HCT116 (cell line): ENCODE measurements around the gene DDO. TPM values are rescaled to one million over a fixed set of nuclear protein-coding genes. Genes with fewer than 3 reads are reported as not detected.

Experiments
- ATAC-seq: fragments of 200-7000 bp; cut with Tn5 transposase; 2 replicates; pipeline ENCODE4 v1.9.1; 2020; ENCODE audit warnings: mild to moderate bottlenecking, moderate library complexity
- BruUV-seq: library from RNA; stranded (reverse); fragments of 400-500 nt; replicated peaks from 2 replicates; lab custom pipeline; 2021; lab: Mats Ljungman, UMichigan
- CTCF ChIA-PET: fragments of 300-600 bp; sonication (Branson Sonifier 250); formaldehyde crosslinking; loops from one replicate; lab custom pipeline; 2021; ENCODE audit warnings: antibody characterized with exemption; lab: Charles Lee
- POLR2A ChIA-PET: fragments of 300-600, 350-600 bp; sonication (Branson Sonifier 250); formaldehyde crosslinking; loops from one replicate; lab custom pipeline; 2021; ENCODE audit warnings: antibody characterized with exemption; lab: Charles Lee
- RAD21 ChIA-PET, 2 experiments: fragments of 300-600 bp; sonication (Branson Sonifier 250); formaldehyde crosslinking; loops; one replicate each; lab custom pipeline; 2023; ENCODE audit warnings: low total read pairs in 2 of 2; ENCODE audit not compliant: uncharacterized antibody in 2 of 2, unreplicated experiment in 2 of 2, low non-redundant PET in 1 of 2; lab: Charles Lee
- DNase-seq: peaks from one replicate; pipeline ENCODE4 v3.0.0-alpha.2; 2010; ENCODE audit warnings: low read depth, low spot score
- H2AFZ ChIP-seq: fragments of 200-600 bp; shearing (Covaris generic), sonication (generic); 2 replicates; pipeline ENCODE4 v1.6.1; 2017; ENCODE audit warnings: low read depth, mixed run types, mixed read lengths, antibody characterized with exemption, low read length; ENCODE audit not compliant: poor library complexity, severe bottlenecking
- H3K27ac ChIP-seq: 2 replicates; pipeline ENCODE4 v1.5.1; 2012; ENCODE audit warnings: low read depth, low read length
- H3K27me3 ChIP-seq: fragments of 200-600 bp; sonication (generic); 2 replicates; pipeline ENCODE4 v1.6.1; 2016; ENCODE audit warnings: mixed run types, low read length, mixed read lengths; ENCODE audit not compliant: insufficient read depth
- H3K36me3 ChIP-seq, 2 experiments: fragments of 200-500 bp in 1 of 2; fragments of 200-600 bp in 1 of 2; sonication (Bioruptor generic) in 1 of 2; sonication (generic) in 1 of 2; 2 replicates each; pipeline versions ENCODE4 v1.5.1 to v1.6.1; 2014 to 2016; ENCODE audit warnings: low read length in 2 of 2, inconsistent platforms in 1 of 2, mixed read lengths in 1 of 2, mixed run types in 1 of 2; ENCODE audit not compliant: insufficient read depth in 2 of 2, control insufficient read depth in 1 of 2
- H3K4me1 ChIP-seq, 2 experiments: fragments of 200-600 bp in 1 of 2; sonication (generic) in 1 of 2; 2 replicates each; pipeline versions ENCODE4 v1.5.1 to v1.6.1; 2012 to 2017; ENCODE audit warnings: low read length in 2 of 2, inconsistent platforms in 1 of 2, mild to moderate bottlenecking in 1 of 2, mixed read lengths in 1 of 2, mixed run types in 1 of 2, moderate library complexity in 1 of 2; ENCODE audit not compliant: insufficient read depth in 2 of 2, control insufficient read depth in 1 of 2
- H3K4me2 ChIP-seq: fragments of 200-600 bp; sonication (generic); 2 replicates; pipeline ENCODE4 v1.6.1; 2017; ENCODE audit warnings: mixed run types, low read length, mixed read lengths
- H3K4me3 ChIP-seq, 2 experiments: fragments of 200-600 bp in 1 of 2; sonication (generic) in 1 of 2; replicated peaks in 1 of 2; 2 replicates each; pipeline ENCODE4 v1.5.1; 2011 to 2016; ENCODE audit warnings: low read length in 2 of 2, control low read depth in 1 of 2, low read depth in 1 of 2, mild to moderate bottlenecking in 1 of 2, mixed read lengths in 1 of 2, mixed run types in 1 of 2
- H3K79me2 ChIP-seq: fragments of 200-600 bp; sonication (generic); 2 replicates; pipeline ENCODE4 v1.6.1; 2017; ENCODE audit warnings: mild to moderate bottlenecking, mixed run types, low read length, moderate library complexity, mixed read lengths; ENCODE audit not compliant: insufficient read depth
- H3K9ac ChIP-seq: fragments of 200-600 bp; sonication (generic); 2 replicates; pipeline ENCODE4 v1.6.1; 2016; ENCODE audit warnings: low read length, mixed read lengths
- H3K9me2 ChIP-seq: fragments of 200-600 bp; sonication (generic), shearing (Covaris generic); 2 replicates; pipeline ENCODE4 v1.6.1; 2017; ENCODE audit warnings: mixed run types, mild to moderate bottlenecking, moderate library complexity; ENCODE audit not compliant: insufficient read depth
- H3K9me3 ChIP-seq, 2 experiments: fragments of 200-500 bp in 1 of 2; fragments of 200-600 bp in 1 of 2; sonication (Bioruptor generic) in 1 of 2; sonication (generic) in 1 of 2; 2 replicates each; pipeline ENCODE4 v1.6.1; 2014 to 2017; ENCODE audit warnings: low read length in 2 of 2, mixed read lengths in 2 of 2, inconsistent platforms in 1 of 2, low read depth in 1 of 2, mild to moderate bottlenecking in 1 of 2, mixed run types in 1 of 2, moderate library complexity in 1 of 2; ENCODE audit not compliant: control insufficient read depth in 1 of 2, insufficient read depth in 1 of 2
- H4K20me1 ChIP-seq: fragments of 200-600 bp; sonication (generic), shearing (Covaris generic); 2 replicates; pipeline ENCODE4 v1.6.1; 2017; ENCODE audit warnings: mixed run types, mild to moderate bottlenecking, moderate library complexity; ENCODE audit not compliant: insufficient read depth
- CBX3 ChIP-seq: IDR thresholded peaks from 2 replicates; pipeline ENCODE4 v1.6.1; 2012; ENCODE audit warnings: low read depth
- EGR1 ChIP-seq: IDR thresholded peaks from 2 replicates; pipeline ENCODE4 v1.6.1; 2012; ENCODE audit warnings: low read depth
- EZH2phosphoT487 ChIP-seq: fragments of 200-600 bp; IDR thresholded peaks from 2 replicates; pipeline ENCODE4 v1.6.1; 2018; ENCODE audit warnings: antibody characterized with exemption, borderline replicate concordance
- FOSL1 ChIP-seq: IDR thresholded peaks from 2 replicates; pipeline ENCODE4 v1.6.1; 2012; ENCODE audit warnings: low read depth
- JUND ChIP-seq: IDR thresholded peaks from 2 replicates; pipeline ENCODE4 v1.6.1; 2012
- SP1 ChIP-seq: IDR thresholded peaks from 2 replicates; pipeline ENCODE4 v1.6.1; 2012; ENCODE audit warnings: low read depth
- YY1 ChIP-seq: IDR thresholded peaks from 2 replicates; pipeline ENCODE4 v1.6.1; 2011; ENCODE audit warnings: low read length, low read depth, moderate library complexity, mild to moderate bottlenecking; ENCODE audit not compliant: insufficient replicate concordance; ENCODE audit errors: extremely low read depth
- ZFX ChIP-seq: fragments of 450-650 bp; IDR thresholded peaks from 2 replicates; pipeline ENCODE4 v1.6.1; 2017
- ZNF274 ChIP-seq: fragments of 200-500 bp; sonication (Bioruptor generic); IDR thresholded peaks from 2 replicates; pipeline ENCODE4 v1.6.1; 2014; ENCODE audit warnings: mild to moderate bottlenecking, low read depth, low read length, inconsistent platforms
- intact Hi-C: fragments of 100-400 bp; cut with micrococcal nuclease; formaldehyde crosslinking; loops from 2 replicates; pipeline ENCODE4 v1.10.0; 2022
- total RNA-seq: library from RNA; stranded (reverse); gene quantifications from one replicate; pipeline ENCODE4 v1.2.1, GENCODE V29; 2021; ENCODE audit not compliant: unreplicated experiment
- TF ChIP-seq, protein P1 (sequence below), 3 experiments: fragments of 200-600 bp in 1 of 3; sonication (generic) in 1 of 3; IDR thresholded peaks in 2 of 3; conservative IDR thresholded peaks in 1 of 3; 2 replicates each; pipeline ENCODE4 v1.5.1; 2012 to 2017; ENCODE audit warnings: low read depth in 2 of 3, low read length in 2 of 3, antibody characterized with exemption in 1 of 3, borderline replicate concordance in 1 of 3, control low read depth in 1 of 3, mild to moderate bottlenecking in 1 of 3, mixed read lengths in 1 of 3, mixed run types in 1 of 3, moderate library complexity in 1 of 3; ENCODE audit not compliant: insufficient read depth in 1 of 3
- TF ChIP-seq, protein P2 (sequence below): IDR thresholded peaks from 2 replicates; pipeline ENCODE4 v1.6.1; 2012; ENCODE audit warnings: low read depth
- TF ChIP-seq, protein P3 (sequence below): IDR thresholded peaks from 2 replicates; pipeline ENCODE4 v1.6.1; 2012

DDO gene
- total RNA-seq, 1 experiment from 2014 or later, result not detected

DNA sequence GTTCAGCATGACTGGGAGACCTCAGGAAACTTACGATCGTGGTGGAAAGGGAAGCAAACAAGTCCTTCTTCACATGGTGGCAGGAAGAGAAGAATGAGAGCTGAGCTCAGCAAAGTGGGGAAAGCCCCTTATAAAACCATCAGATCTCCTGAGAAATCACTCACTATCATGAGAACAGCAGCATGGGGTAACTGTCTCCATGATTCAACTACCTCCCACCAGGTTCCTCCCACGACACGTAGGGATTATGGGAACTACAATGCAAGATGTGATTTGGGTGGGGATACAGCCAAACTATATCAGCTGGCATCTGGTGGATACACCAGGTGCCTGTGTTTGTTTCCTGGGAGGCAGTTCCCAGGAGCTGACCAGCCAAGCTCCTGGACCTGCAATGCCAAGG lies 4.9 kb downstream of the DDO start:
- ChIA-PET RAD21 (no interaction called here), POLR2A (no interaction called here), CTCF (no interaction called here)
- H4K20me1 ChIP-seq, result no peaks in the 10 kb centered on the region
- H3K27me3 ChIP-seq, result 0 out of 2 replicates have a peak, but pooled peaks cover 2% of the 10 kb centered on the region
- TF ChIP-seq ZFX (no peak), YY1 (no peak), EGR1 (no peak), EZH2phosphoT487 (no peak)
- TF ChIP-seq, protein P1, sequence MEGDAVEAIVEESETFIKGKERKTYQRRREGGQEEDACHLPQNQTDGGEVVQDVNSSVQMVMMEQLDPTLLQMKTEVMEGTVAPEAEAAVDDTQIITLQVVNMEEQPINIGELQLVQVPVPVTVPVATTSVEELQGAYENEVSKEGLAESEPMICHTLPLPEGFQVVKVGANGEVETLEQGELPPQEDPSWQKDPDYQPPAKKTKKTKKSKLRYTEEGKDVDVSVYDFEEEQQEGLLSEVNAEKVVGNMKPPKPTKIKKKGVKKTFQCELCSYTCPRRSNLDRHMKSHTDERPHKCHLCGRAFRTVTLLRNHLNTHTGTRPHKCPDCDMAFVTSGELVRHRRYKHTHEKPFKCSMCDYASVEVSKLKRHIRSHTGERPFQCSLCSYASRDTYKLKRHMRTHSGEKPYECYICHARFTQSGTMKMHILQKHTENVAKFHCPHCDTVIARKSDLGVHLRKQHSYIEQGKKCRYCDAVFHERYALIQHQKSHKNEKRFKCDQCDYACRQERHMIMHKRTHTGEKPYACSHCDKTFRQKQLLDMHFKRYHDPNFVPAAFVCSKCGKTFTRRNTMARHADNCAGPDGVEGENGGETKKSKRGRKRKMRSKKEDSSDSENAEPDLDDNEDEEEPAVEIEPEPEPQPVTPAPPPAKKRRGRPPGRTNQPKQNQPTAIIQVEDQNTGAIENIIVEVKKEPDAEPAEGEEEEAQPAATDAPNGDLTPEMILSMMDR (IDR thresholded peaks at IDR 0.05 in 2 of 3, conservative IDR thresholded peaks at IDR 0.05 in 1 of 3; ENCODE audit: borderline replicate concordance in 1 of 3, insufficient read depth in 1 of 3, low read depth in 2 of 3, low read length in 2 of 3), result no peak
- H3K9me3 ChIP-seq, result no peaks in the 10 kb centered on the region
- intact Hi-C loops, result no loop called here
- H3K27ac ChIP-seq, result no peak overlapping the region
- no peaks in the 10 kb centered on the region for H3K36me3 ChIP-seq
- BruUV-seq, result no TSS peak
- no peak for ATAC-seq
- H2AFZ ChIP-seq, result no peak overlapping the region
- no peak overlapping the region for H3K9ac ChIP-seq
- H3K4me2 ChIP-seq, result no peak overlapping the region
- no peak overlapping the region for H3K4me3 ChIP-seq
- no peaks in the 10 kb centered on the region for H3K4me1 ChIP-seq
- H3K79me2 ChIP-seq, result no peaks in the 10 kb centered on the region
- no peaks in the 10 kb centered on the region for H3K9me2 ChIP-seq
- DNase-seq, result no peak

DNA sequence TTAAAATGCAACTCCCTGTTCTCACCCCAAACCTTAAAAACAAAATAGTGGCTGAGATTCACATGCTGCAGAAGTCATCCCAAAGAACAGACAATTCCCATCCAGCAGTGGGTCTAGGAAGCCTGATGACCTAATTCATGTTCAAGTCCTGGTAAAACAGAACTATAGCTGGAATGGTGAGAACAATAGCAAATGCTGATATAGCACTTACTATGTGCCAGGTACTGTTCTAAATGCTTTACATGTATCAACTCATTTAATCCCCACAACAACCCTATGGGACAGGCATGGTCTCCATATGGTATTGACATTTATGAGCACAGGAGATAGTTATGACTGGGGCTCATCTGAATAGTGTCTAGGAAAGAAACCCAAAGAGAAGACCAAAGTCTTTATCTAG lies 5.6 kb downstream of the DDO start:
- BruUV-seq, result no TSS peak
- Histone ChIP-seq H4K20me1 (no peaks in the 10 kb centered on the region), H3K36me3 (no peaks in the 10 kb centered on the region), H2AFZ (no peak overlapping the region), H3K27ac (no peak overlapping the region), H3K4me2 (no peak overlapping the region), H3K4me3 (no peak overlapping the region), H3K79me2 (no peaks in the 10 kb centered on the region), H3K4me1 (no peaks in the 10 kb centered on the region), H3K9ac (no peak overlapping the region), H3K27me3 (0 out of 2 replicates have a peak, but pooled peaks cover 2% of the 10 kb centered on the region), H3K9me3 (no peaks in the 10 kb centered on the region), H3K9me2 (no peaks in the 10 kb centered on the region)
- POLR2A ChIA-PET, result no interaction called here
- ATAC-seq (no peak), DNase-seq (no peak)
- intact Hi-C loops, result no loop called here
- TF ChIP-seq, protein P2, sequence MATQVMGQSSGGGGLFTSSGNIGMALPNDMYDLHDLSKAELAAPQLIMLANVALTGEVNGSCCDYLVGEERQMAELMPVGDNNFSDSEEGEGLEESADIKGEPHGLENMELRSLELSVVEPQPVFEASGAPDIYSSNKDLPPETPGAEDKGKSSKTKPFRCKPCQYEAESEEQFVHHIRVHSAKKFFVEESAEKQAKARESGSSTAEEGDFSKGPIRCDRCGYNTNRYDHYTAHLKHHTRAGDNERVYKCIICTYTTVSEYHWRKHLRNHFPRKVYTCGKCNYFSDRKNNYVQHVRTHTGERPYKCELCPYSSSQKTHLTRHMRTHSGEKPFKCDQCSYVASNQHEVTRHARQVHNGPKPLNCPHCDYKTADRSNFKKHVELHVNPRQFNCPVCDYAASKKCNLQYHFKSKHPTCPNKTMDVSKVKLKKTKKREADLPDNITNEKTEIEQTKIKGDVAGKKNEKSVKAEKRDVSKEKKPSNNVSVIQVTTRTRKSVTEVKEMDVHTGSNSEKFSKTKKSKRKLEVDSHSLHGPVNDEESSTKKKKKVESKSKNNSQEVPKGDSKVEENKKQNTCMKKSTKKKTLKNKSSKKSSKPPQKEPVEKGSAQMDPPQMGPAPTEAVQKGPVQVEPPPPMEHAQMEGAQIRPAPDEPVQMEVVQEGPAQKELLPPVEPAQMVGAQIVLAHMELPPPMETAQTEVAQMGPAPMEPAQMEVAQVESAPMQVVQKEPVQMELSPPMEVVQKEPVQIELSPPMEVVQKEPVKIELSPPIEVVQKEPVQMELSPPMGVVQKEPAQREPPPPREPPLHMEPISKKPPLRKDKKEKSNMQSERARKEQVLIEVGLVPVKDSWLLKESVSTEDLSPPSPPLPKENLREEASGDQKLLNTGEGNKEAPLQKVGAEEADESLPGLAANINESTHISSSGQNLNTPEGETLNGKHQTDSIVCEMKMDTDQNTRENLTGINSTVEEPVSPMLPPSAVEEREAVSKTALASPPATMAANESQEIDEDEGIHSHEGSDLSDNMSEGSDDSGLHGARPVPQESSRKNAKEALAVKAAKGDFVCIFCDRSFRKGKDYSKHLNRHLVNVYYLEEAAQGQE, result no peak
- TF ChIP-seq, protein P3, sequence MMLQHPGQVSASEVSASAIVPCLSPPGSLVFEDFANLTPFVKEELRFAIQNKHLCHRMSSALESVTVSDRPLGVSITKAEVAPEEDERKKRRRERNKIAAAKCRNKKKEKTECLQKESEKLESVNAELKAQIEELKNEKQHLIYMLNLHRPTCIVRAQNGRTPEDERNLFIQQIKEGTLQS, result no peak
- TF ChIP-seq SP1 (no peak), JUND (no peak), FOSL1 (no peak), YY1 (no peak), ZFX (no peak), CBX3 (no peak), ZNF274 (no peak)
- CTCF ChIA-PET, result no interaction called here
- RAD21 ChIA-PET, result no interaction called here
